Lower leg skin (tissue), 3 donors: Measurements from ENCODE around the gene TPSAB1.
"Not testable (repeated sequence)": the region's sequence is repeated elsewhere in the genome, so short reads cannot be mapped to it uniquely, and the experiment has no call there.

Experiments used
- CTCF ChIP-seq, 3 donors: fragments of 450-650 bp; IDR thresholded peaks; one replicate each; pipeline ENCODE4 v1.5.1; 2016; ENCODE audit warnings: antibody characterized with exemption in 3 of 3, mild to moderate bottlenecking in 3 of 3, moderate library complexity in 2 of 3
- POLR2A ChIP-seq, 2 donors: fragments of 450-650 bp; IDR thresholded peaks; one replicate each; pipeline ENCODE4 v1.6.1; 2016 to 2017; ENCODE audit warnings: antibody characterized with exemption in 2 of 2, mild to moderate bottlenecking in 1 of 2, moderate library complexity in 1 of 2

- not testable (repeated sequence) for TF ChIP-seq CTCF, POLR2A (IDR thresholded peaks at IDR 0.05)
Measured at GRCh38 chr16:1249031-1249755, 8.7 kb downstream of the TPSAB1 start.
